Lower leg skin (tissue), 4 donors: ENCODE data around the gene R3HDML. TPM values are rescaled to one million over a fixed set of nuclear protein-coding genes. Genes with fewer than 3 reads are reported as not detected.

Experiments
- DNase-seq, 2 donors: peaks; one replicate each; pipeline ENCODE4 v3.0.0-alpha.2; 2019; ENCODE audit warnings: low spot score in 2 of 2
- H3K4me3 ChIP-seq: fragments of 200-600 bp; sonication (generic); 2 replicates; pipeline ENCODE4 v1.5.1; 2017; ENCODE audit warnings: mild to moderate bottlenecking, low read depth; ENCODE audit not compliant: poor library complexity, severe bottlenecking
- CTCF ChIP-seq, 3 donors: fragments of 450-650 bp; IDR thresholded peaks; one replicate each; pipeline ENCODE4 v1.5.1; 2016; ENCODE audit warnings: antibody characterized with exemption in 3 of 3, mild to moderate bottlenecking in 3 of 3, moderate library complexity in 2 of 3
- POLR2A ChIP-seq, 2 donors: fragments of 450-650 bp; IDR thresholded peaks; one replicate each; pipeline ENCODE4 v1.6.1; 2016 to 2017; ENCODE audit warnings: antibody characterized with exemption in 2 of 2, mild to moderate bottlenecking in 1 of 2, moderate library complexity in 1 of 2
- WGBS, 2 donors: methylation state at CpG; one replicate each; pipeline ENCODE4 v1.1.5; 2018; 5-methylcytosine and 5-hydroxymethylcytosine counted together
- intact Hi-C: fragments of 100-400 bp; cut with DNase I; formaldehyde crosslinking; loops from one replicate; pipeline ENCODE4 v1.15.0; 2023; ENCODE audit warnings: low total_unique reads
- total RNA-seq, 4 donors: library from RNA; depleted of rRNA; stranded (reverse); fragments of >200 nt; gene quantifications; one replicate each; pipeline ENCODE4 v1.1.0, GENCODE V29; 2016

The R3HDML gene
- total RNA-seq, 4 donors from 2014 or later = not detected

DNA sequence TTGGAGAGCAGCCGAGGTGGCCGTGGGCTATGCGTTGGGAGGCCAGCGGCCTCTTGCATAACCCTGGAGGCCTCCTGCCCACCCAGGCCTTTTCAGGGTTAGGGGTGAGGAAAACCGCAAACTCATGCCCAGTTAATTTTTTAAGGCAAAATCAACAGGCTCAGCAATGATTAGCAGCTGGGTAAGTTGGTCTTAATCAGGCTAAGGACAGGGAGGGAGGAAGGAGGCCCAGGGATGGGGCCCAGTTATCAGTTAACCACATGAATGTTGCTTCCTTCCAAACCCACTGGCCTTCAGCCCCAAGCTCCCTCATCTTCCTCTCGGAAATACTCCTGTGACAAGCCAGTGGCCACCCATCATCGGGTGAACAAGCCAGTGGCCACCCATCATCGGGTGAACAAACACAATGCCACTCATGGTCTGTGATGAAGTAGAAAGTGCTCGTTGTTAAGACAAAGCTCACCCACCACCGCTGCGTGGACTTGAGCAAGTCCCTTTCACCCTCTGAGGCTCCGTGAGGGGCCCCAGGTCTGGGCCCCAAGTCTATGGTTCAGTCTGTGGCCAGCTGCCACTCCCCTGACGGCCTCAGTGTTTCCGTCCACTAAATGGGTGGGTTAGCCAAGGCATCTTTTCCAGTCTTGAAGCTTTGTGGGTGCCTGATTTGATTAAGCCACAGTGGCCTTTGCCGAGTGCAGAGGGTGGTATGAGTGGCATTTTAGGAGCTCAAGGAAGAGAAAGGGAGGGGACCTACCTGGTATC lies 58.0 kb downstream of the R3HDML start:
- TF ChIP-seq CTCF (IDR thresholded peaks at IDR 0.05) = no peak
- no peak for TF ChIP-seq POLR2A (IDR thresholded peaks at IDR 0.05)
- intact Hi-C loops = no loop called here
- no peak overlapping the region for H3K4me3 ChIP-seq
- no peak for DNase-seq
- WGBS, 2 donors = 79 to 80% methylated on average over 12 to 15 of the region's 15 CpGs

DNA sequence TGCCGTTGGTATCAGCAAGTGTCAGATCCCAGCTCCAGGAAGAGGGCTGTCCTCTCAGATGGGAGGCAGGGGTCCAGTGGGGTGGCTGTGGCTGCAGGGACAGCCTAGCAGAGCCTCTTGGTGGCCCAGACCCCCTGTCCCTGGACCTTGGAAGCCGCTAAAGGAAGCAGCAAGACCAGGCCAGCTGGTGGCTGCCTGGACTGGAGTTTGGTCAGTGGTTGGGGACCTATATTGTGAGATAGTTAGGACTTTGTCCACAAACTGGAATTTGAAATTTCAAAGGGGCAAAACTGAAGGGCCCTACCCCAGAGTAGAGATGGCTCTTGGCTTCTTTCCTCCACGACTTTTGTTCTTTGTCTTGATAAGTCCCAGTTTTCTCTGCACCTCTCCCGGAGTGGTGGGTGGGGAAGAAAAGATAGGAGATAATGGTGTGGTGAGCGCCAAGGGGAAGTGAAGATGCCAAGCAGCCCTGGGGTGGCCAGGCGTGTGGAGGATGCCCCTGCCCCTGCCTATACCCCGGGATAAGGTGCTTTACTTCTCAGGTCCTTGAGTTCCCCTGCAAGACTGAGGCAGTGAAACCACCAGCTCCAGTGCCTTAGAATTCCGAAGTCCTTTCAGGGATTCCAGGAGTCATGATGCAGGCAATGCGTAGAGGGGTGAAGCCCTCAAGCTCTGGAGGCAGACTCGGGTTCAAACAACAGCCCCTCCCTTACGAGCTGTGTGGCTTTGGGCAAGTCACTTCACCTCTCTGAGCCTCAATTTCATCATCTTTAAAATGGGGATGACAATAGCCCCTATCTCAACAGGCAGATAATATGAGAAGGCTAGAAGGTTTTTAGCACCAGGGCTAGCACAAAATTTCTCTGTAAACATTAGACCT lies 58.9 kb downstream of the R3HDML start:
- 56 to 66% methylated on average over 11 of the region's 11 CpGs for WGBS, 2 donors
- intact Hi-C loops = no loop called here
- H3K4me3 ChIP-seq = no peak overlapping the region
- TF ChIP-seq CTCF (IDR thresholded peaks at IDR 0.05) = no peak
- no peak for TF ChIP-seq POLR2A (IDR thresholded peaks at IDR 0.05)
- no peak for DNase-seq

DNA sequence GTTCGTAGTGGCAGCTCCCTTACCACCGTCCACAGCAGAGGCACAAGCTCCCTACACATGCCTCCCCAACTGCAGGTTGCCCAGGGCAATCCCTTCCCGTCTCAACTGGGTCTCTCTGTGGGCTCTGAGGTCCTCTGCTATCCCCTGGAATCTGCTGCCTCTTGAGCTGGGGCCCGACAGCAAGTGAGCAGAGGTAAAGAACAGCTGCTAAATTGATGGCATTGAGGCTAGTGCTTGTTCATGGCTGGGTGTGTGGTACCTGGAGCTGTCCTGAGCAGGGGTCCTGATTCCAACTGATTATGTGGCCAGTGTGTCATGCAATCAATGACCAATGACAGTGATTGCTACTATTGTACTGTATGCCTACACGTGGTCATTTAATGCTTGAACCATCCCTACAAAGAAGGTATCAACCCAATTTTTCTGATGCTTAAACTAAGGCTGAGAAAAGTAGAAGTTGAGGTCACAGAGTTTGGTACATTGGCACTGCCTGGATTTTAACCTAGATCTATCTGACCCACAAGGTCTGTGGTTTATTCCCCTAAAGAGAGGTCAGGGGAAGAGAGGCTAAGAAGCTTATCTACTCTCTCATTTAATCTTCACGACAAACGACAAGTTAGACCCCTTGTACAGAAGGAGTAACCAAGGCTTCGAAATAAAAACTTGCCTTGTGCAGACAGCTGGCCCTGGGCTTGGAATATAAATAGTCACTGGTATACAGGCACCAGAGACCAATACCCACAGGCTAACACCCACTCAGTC lies 59.7 kb downstream of the R3HDML start:
- no peak for TF ChIP-seq CTCF (IDR thresholded peaks at IDR 0.05)
- TF ChIP-seq POLR2A (IDR thresholded peaks at IDR 0.05) = no peak
- intact Hi-C loops = no loop called here
- H3K4me3 ChIP-seq = no peak overlapping the region
- WGBS, 2 donors = 56 to 58% methylated on average over 8 of the region's 8 CpGs
- no peak for DNase-seq

DNA sequence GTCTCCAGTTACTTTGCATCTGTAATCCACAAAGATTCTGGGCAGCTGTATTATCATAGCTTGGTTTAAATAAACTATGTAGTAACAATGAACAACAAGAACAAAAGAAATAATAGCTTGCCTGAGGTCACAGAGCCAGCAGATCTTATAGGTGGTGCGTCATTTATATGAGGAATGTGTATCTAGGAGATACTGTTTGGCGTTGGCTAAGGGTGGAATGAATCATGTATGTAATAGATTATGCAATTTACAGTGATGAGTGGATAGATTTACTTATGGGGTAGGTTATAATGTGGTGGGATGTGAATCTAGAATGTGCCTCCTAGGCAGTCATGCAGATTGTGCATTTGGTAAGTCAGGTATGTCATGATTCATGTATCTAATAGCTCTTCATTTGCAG lies 61.5 kb downstream of the R3HDML start:
- no peak overlapping the region for H3K4me3 ChIP-seq
- no peak for DNase-seq
- intact Hi-C loops = no loop called here
- WGBS, 2 donors = 41 to 50% methylated on average over 2 of the region's 2 CpGs
- TF ChIP-seq POLR2A (IDR thresholded peaks at IDR 0.05) (no peak), CTCF (IDR thresholded peaks at IDR 0.05) (no peak)

GRCh38 chr20:44399446-44399845 lies 62.6 kb downstream of the R3HDML start:
- no peak for DNase-seq
- 71 to 83% methylated on average over 3 of the region's 3 CpGs for WGBS, 2 donors
- TF ChIP-seq CTCF (IDR thresholded peaks at IDR 0.05) (no peak), POLR2A (IDR thresholded peaks at IDR 0.05) (no peak)
- intact Hi-C loops = no loop called here
- no peak overlapping the region for H3K4me3 ChIP-seq
